CD4-positive, alpha-beta memory T cell (primary cell): Measurements from ENCODE around the gene RARRES1. TPM values are rescaled to one million over a fixed set of nuclear protein-coding genes. Genes with fewer than 3 reads are reported as not detected.

Experiments used
- CTCF ChIA-PET: fragments of 350-600 bp; sonication (Branson Sonifier 250); formaldehyde crosslinking; loops from one replicate; lab custom pipeline; 2021; ENCODE audit warnings: inconsistent platforms; ENCODE audit not compliant: partially characterized antibody; lab: Charles Lee
- POLR2A ChIA-PET: fragments of 350-600 bp; sonication (Branson Sonifier 250); formaldehyde crosslinking; loops from one replicate; lab custom pipeline; 2021; ENCODE audit not compliant: partially characterized antibody; lab: Charles Lee
- DNase-seq, 5 donors: peaks; one replicate each; pipeline versions ENCODE4 v3.0.0 to v3.0.0-alpha.2; 2020 to 2022; ENCODE audit warnings: mixed read lengths in 1 of 5
- H3K27ac ChIP-seq: one replicate; pipeline ENCODE4 v1.7.0; 2013; ENCODE audit warnings: low read depth, low read length
- H3K27me3 ChIP-seq: 2 replicates; pipeline ENCODE4 v1.7.0; 2013; ENCODE audit warnings: mild to moderate bottlenecking, low read length, moderate library complexity; ENCODE audit not compliant: insufficient read depth
- H3K36me3 ChIP-seq: 2 replicates; pipeline ENCODE4 v1.7.0; 2013; ENCODE audit warnings: mild to moderate bottlenecking, low read length, moderate library complexity; ENCODE audit not compliant: insufficient read depth
- H3K4me1 ChIP-seq: 2 replicates; pipeline ENCODE4 v1.7.0; 2013; ENCODE audit warnings: mild to moderate bottlenecking, low read length, moderate library complexity; ENCODE audit not compliant: insufficient read depth
- H3K4me3 ChIP-seq, 2 donors: one replicate each; pipeline ENCODE4 v1.7.0; 2013; ENCODE audit warnings: low read length in 2 of 2, mild to moderate bottlenecking in 1 of 2
- H3K9me3 ChIP-seq, 2 donors: one replicate each; pipeline ENCODE4 v1.7.0; 2013; ENCODE audit warnings: low read length in 2 of 2, control low read depth in 1 of 2; ENCODE audit not compliant: control insufficient read depth in 1 of 2
- H3K27ac Mint-ChIP-seq, 7 donors: one replicate each; pipeline ENCODE4 v1.8.0; 2020 to 2021; ENCODE audit warnings: mixed read lengths in 7 of 7, mild to moderate bottlenecking in 6 of 7, inconsistent platforms in 3 of 7, moderate library complexity in 3 of 7
- H3K27me3 Mint-ChIP-seq, 2 donors: one replicate each; pipeline ENCODE4 v1.8.0; 2020 to 2021; ENCODE audit warnings: mixed read lengths in 2 of 2
- H3K36me3 Mint-ChIP-seq, 2 donors: one replicate each; pipeline ENCODE4 v1.8.0; 2020 to 2021; ENCODE audit warnings: mixed read lengths in 2 of 2, inconsistent platforms in 1 of 2, mild to moderate bottlenecking in 1 of 2
- H3K4me1 Mint-ChIP-seq, 4 donors: one replicate each; pipeline ENCODE4 v1.8.0; 2020 to 2021; ENCODE audit warnings: mixed read lengths in 4 of 4, mild to moderate bottlenecking in 1 of 4
- H3K4me3 Mint-ChIP-seq, 8 donors: one replicate each; pipeline ENCODE4 v1.8.0; 2020 to 2021; ENCODE audit warnings: mixed read lengths in 8 of 8, mild to moderate bottlenecking in 7 of 8, moderate library complexity in 6 of 8, inconsistent platforms in 3 of 8
- H3K9me3 Mint-ChIP-seq, 8 donors: one replicate each; pipeline ENCODE4 v1.8.0; 2020 to 2021; ENCODE audit warnings: mixed read lengths in 8 of 8, mild to moderate bottlenecking in 5 of 8, inconsistent platforms in 3 of 8, moderate library complexity in 1 of 8
- intact Hi-C: fragments of 100-400 bp; cut with micrococcal nuclease; formaldehyde crosslinking; loops from one replicate; pipeline ENCODE4 v1.15.1; 2023
- polyA plus RNA-seq, 2 donors: library from polyadenylated mRNA; unstranded; fragments of 300-500 nt; fragmentation: Illumina TruSeq; gene quantifications; one replicate each; pipeline ENCODE4 v1.2.3, GENCODE V29; 2021
- total RNA-seq, 2 experiments: library from RNA; stranded (reverse); gene quantifications; one replicate each; pipeline ENCODE4 v1.2.3, GENCODE V29; 2021

RARRES1 gene
- total and polyA plus RNA-seq, 4 experiments from 2014 or later: not detected

DNA sequence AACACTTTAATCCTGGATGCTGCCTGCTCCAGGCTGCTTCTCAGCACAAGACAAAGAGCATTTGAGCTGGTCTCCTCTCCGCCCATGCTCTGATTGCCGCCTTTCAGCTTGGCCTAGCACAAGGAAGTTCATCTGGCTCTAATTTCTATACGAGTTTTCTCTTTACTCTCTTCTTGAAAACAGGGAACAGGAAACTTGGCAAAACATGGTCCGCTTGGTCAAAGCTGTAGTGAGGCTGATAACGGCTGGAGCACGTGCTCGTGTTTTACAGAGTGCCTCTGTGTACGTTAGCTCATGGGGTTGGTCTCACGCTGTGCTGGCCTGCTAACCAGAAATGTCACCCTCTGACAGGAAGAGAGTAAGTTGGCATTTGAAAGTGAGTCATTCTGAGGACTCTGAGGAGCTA lies 19.2 kb downstream of the RARRES1 start:
- ChIA-PET POLR2A (no interaction called here), CTCF (interaction anchor here (1.2 to 2.4 kb wide), 4 partner anchors 10 to 53 kb away, joined by 3 to 15 read pairs (median 8); no protein-coding TSS in a partner anchor)
- H3K4me3 Mint-ChIP-seq: no peak overlapping the region
- no peaks in the 10 kb centered on the region for H3K9me3 ChIP-seq
- H3K27ac ChIP-seq: no peak overlapping the region
- no peaks in the 10 kb centered on the region for H3K4me1 ChIP-seq
- no peaks in the 10 kb centered on the region for H3K27me3 ChIP-seq
- peak overlapping the region in 1 of 7 donors; percentile 57 for H3K27ac Mint-ChIP-seq
- DNase-seq: no peak
- H3K36me3 Mint-ChIP-seq: peaks cover 50 to 52% of the 10 kb centered on the region in 2 donors
- no peaks in the 10 kb centered on the region for H3K36me3 ChIP-seq
- H3K4me1 Mint-ChIP-seq: peaks cover 0 to 8% (median 2%) of the 10 kb centered on the region in 4 donors
- no peaks in the 10 kb centered on the region for H3K27me3 Mint-ChIP-seq
- intact Hi-C loops: no loop called here
- H3K4me3 ChIP-seq: no peak overlapping the region
- no peaks in the 10 kb centered on the region for H3K9me3 Mint-ChIP-seq

DNA sequence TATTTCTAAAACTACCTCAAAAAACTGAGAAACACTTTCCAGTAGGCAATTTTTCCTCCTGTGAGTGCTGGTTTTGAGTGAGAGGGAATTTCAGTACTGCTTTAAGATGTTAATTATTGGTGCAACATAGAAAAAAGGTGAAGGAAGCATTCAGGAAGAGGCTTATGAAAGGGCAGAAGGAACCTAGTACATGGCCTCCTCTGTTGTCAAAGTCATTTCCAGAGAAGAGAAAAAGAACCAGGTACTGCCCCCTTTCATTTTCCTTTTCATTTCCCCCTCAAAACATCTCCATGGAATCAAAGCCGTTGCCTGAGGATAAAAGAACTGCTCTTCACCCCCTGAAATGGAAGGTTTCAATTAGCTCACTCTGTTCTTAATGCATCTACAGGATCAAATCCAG lies 19.8 kb downstream of the RARRES1 start:
- Mint-ChIP-seq H3K9me3 (no peaks in the 10 kb centered on the region), H3K36me3 (peaks cover 55 to 58% of the 10 kb centered on the region in 2 donors), H3K4me3 (no peak overlapping the region), H3K27ac (peak overlapping the region in 1 of 7 donors; percentile 37), H3K27me3 (no peaks in the 10 kb centered on the region), H3K4me1 (peaks cover 0 to 8% (median under 1%) of the 10 kb centered on the region in 4 donors)
- Histone ChIP-seq H3K4me1 (no peaks in the 10 kb centered on the region), H3K36me3 (no peaks in the 10 kb centered on the region), H3K27ac (no peak overlapping the region), H3K27me3 (no peaks in the 10 kb centered on the region), H3K9me3 (no peaks in the 10 kb centered on the region), H3K4me3 (no peak overlapping the region)
- CTCF ChIA-PET: interaction anchor here (1.6 to 2.4 kb wide), 3 partner anchors 10 to 52 kb away, joined by 7 to 15 read pairs (median 9); no protein-coding TSS in a partner anchor
- no peak for DNase-seq
- intact Hi-C loops: no loop called here
- POLR2A ChIA-PET: no interaction called here

DNA sequence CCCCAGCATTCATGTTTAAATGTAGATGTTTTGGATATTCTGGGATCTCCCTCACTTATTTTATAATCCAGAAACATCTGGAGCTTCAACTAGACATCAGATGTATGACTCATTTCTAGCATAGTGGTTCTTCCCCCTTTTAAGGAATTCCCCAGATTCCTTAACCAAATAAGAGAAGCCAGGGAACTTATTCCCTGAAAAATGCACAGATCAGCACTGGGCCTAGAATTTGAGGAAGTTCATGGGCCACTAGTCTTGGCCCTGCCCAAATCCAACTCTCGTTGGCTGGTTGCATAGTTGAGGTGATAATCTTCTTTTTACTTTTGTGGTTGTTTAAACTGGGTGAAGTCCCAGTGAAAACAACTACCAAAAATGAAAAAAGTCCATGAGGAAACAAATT lies 20.4 kb downstream of the RARRES1 start:
- intact Hi-C loops: no loop called here
- Mint-ChIP-seq H3K9me3 (no peaks in the 10 kb centered on the region), H3K4me1 (peaks cover 0 to 8% (median 0%) of the 10 kb centered on the region in 4 donors), H3K4me3 (no peak overlapping the region), H3K27me3 (no peaks in the 10 kb centered on the region), H3K27ac (peak overlapping the region in 1 of 7 donors; percentile 18), H3K36me3 (peaks cover 60 to 64% of the 10 kb centered on the region in 2 donors)
- Histone ChIP-seq H3K4me1 (no peaks in the 10 kb centered on the region), H3K27ac (no peak overlapping the region), H3K27me3 (no peaks in the 10 kb centered on the region), H3K4me3 (no peak overlapping the region), H3K9me3 (no peaks in the 10 kb centered on the region), H3K36me3 (no peaks in the 10 kb centered on the region)
- ChIA-PET CTCF (interaction anchor here (2.4 kb wide), 1 partner anchor 11 kb away, joined by 9 read pairs; no protein-coding TSS in a partner anchor), POLR2A (no interaction called here)
- no peak for DNase-seq

DNA sequence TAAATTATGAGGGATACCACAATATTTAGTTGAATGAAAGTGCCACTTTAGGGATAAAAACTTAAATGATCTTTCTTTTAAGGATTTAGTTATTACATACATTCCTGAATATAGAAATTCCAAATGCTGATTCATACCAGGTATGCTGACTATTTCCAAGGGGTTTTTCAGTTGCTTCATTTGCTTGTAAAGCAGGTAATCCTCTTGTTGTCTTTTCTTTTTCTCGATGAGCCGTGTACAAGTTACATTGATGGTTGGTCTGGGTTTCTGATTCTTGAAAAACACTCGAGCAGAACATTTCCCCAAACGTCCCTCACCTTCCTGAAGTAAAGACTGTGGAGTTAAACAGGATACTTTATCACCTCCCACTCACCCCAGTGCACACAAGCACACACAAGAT lies 21.7 kb downstream of the RARRES1 start:
- no peak overlapping the region for H3K27ac ChIP-seq
- Mint-ChIP-seq H3K27me3 (no peaks in the 10 kb centered on the region), H3K27ac (peak overlapping the region in 1 of 7 donors; percentile 32), H3K4me1 (peaks cover 0 to 8% (median 0%) of the 10 kb centered on the region in 4 donors), H3K4me3 (no peak overlapping the region), H3K36me3 (peaks cover 67 to 69% of the 10 kb centered on the region in 2 donors), H3K9me3 (no peaks in the 10 kb centered on the region)
- no peaks in the 10 kb centered on the region for H3K4me1 ChIP-seq
- intact Hi-C loops: no loop called here
- POLR2A ChIA-PET: no interaction called here
- no peak for DNase-seq
- H3K9me3 ChIP-seq: no peaks in the 10 kb centered on the region
- no peak overlapping the region for H3K4me3 ChIP-seq
- no peaks in the 10 kb centered on the region for H3K27me3 ChIP-seq
- CTCF ChIA-PET: interaction anchor here (0.7 kb wide), 1 partner anchor 53 kb away, joined by 3 read pairs; no protein-coding TSS in a partner anchor
- no peaks in the 10 kb centered on the region for H3K36me3 ChIP-seq

DNA sequence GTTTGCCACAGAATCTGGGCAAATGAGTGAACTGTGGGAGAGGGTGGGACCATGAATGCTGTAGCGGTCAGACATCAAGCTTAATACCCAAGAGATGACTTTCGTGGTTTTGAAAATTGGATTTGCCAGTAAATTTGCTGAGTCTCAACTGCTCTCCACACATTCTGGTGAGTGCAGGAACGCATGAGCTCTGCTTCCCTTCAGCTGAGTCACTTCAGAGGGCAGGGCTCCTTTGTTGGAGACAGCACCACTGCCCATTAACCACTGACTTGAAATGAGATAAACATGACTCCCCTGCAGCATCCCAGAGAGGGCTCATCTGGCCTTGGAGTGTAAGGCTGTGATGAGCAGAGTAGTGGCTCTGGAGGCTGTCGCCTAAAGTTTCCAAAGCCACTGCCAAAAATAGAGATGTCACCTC lies 22.6 kb downstream of the RARRES1 start:
- intact Hi-C loops: no loop called here
- no peak overlapping the region for H3K4me3 ChIP-seq
- H3K36me3 Mint-ChIP-seq: peaks cover 67 to 68% of the 10 kb centered on the region in 2 donors
- no peak overlapping the region for H3K27ac ChIP-seq
- DNase-seq: no peak
- peaks cover 0 to 5% (median 0%) of the 10 kb centered on the region in 4 donors for H3K4me1 Mint-ChIP-seq
- H3K27ac Mint-ChIP-seq: peak overlapping the region in 2 of 7 donors; percentile 1 to 36
- no peaks in the 10 kb centered on the region for H3K9me3 ChIP-seq
- no peak overlapping the region for H3K4me3 Mint-ChIP-seq
- ChIA-PET CTCF (no interaction called here), POLR2A (no interaction called here)
- H3K36me3 ChIP-seq: no peaks in the 10 kb centered on the region
- H3K4me1 ChIP-seq: no peaks in the 10 kb centered on the region
- no peaks in the 10 kb centered on the region for H3K9me3 Mint-ChIP-seq
- H3K27me3 ChIP-seq: no peaks in the 10 kb centered on the region
- H3K27me3 Mint-ChIP-seq: no peaks in the 10 kb centered on the region

DNA sequence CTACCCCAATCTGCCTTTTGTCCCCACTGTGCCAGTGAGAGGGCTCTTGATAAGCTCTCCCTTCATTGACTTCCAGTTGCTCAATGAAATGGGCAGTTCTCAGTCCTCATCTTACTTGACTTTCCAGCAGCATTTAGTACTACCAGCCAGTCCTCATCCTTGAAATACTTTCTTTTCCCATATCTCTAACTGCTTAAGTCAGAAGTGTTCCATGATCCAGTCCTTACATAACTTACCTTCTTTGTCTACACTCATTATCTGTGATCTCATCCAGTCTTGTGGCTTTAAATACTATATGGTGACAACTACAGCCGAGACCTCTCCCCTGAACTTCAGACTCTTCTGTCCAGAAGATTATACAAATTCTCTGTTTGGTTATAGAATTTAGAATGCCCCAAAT lies 28.7 kb downstream of the RARRES1 start:
- Mint-ChIP-seq H3K9me3 (no peaks in the 10 kb centered on the region), H3K4me1 (peaks cover 0 to 6% (median 2%) of the 10 kb centered on the region in 4 donors), H3K36me3 (peaks cover 41 to 57% of the 10 kb centered on the region in 2 donors), H3K27ac (peak overlapping the region in 1 of 7 donors; percentile 4), H3K27me3 (no peaks in the 10 kb centered on the region), H3K4me3 (no peak overlapping the region)
- no peak for DNase-seq
- CTCF ChIA-PET: interaction anchor here (1.2 to 2.5 kb wide), 4 partner anchors 9 to 59 kb away, joined by 3 to 8 read pairs (median 4); partner anchors contain the start of genes GFM1 and LXN
- POLR2A ChIA-PET: no interaction called here
- H3K9me3 ChIP-seq: no peaks in the 10 kb centered on the region
- H3K27ac ChIP-seq: no peak overlapping the region
- H3K4me1 ChIP-seq: no peaks in the 10 kb centered on the region
- intact Hi-C loops: no loop called here
- H3K27me3 ChIP-seq: no peaks in the 10 kb centered on the region
- H3K36me3 ChIP-seq: no peaks in the 10 kb centered on the region
- no peak overlapping the region for H3K4me3 ChIP-seq

DNA sequence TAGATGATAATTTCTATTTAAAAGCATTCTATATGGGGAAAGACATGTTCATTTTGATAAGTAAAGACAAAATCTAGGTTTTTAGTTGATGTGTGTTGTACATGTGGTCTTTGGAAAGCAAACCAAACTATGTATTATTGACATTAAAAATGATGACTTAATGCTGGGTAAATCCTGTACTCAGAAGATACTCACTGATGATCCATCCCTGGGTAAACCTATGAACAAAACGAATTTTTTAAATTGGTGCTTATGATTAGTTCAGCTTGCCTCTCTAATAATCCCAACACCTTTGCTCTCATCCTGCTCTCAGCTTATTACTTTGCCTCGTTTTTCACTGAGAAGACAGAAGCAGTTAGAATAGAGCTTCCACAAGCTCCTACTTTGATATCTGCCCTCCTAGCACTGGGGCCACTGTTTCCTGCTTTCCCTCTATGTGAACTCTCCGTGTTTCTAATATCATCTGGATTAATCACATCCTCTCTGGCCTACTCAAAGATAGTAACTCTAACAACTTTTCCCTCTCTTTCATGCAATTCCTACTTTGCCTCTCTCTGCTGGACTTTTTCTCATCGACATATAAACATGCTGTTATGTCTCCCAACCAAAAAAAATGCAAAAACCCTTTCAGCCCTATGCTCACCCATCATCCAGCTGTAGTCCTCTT lies 29.3 kb downstream of the RARRES1 start:
- intact Hi-C loops: no loop called here
- no peaks in the 10 kb centered on the region for H3K4me1 ChIP-seq
- no peak for DNase-seq
- no peaks in the 10 kb centered on the region for H3K9me3 Mint-ChIP-seq
- H3K27ac Mint-ChIP-seq: peak overlapping the region in 1 of 7 donors; percentile 20
- no peak overlapping the region for H3K4me3 Mint-ChIP-seq
- H3K27me3 ChIP-seq: no peaks in the 10 kb centered on the region
- H3K4me1 Mint-ChIP-seq: peaks cover 0 to 6% (median 2%) of the 10 kb centered on the region in 4 donors
- no peaks in the 10 kb centered on the region for H3K27me3 Mint-ChIP-seq
- H3K36me3 ChIP-seq: no peaks in the 10 kb centered on the region
- ChIA-PET POLR2A (no interaction called here), CTCF (interaction anchor here (1.2 to 2.5 kb wide), 3 partner anchors 24 to 59 kb away, joined by 3 to 8 read pairs (median 4); partner anchors contain the start of genes GFM1 and LXN)
- no peaks in the 10 kb centered on the region for H3K9me3 ChIP-seq
- no peak overlapping the region for H3K4me3 ChIP-seq
- peaks cover 40 to 56% of the 10 kb centered on the region in 2 donors for H3K36me3 Mint-ChIP-seq
- H3K27ac ChIP-seq: no peak overlapping the region
